Embryonic facial prominence (tissue), 1 donor: Measurements from ENCODE around the gene BIN1.

ENCODE experiments used
- DNase-seq: peaks from one replicate; pipeline ENCODE4 v3.0.0-alpha.2; 2016; ENCODE audit errors: extremely low spot score

Gene BIN1

GRCh38 chr2:126999106-126999756, 107.7 kb downstream of the BIN1 start:
- DNase-seq: no peak

- DNase-seq: no peak
Observed at GRCh38 chr2:126998486-126998885, 108.5 kb downstream of the BIN1 start.
